Prostate gland (tissue), 2 donors: ENCODE data around the gene WNT3A. TPM values are rescaled to one million over a fixed set of nuclear protein-coding genes. Genes with fewer than 3 reads are reported as not detected.

Experiments used
- DNase-seq: peaks from one replicate; pipeline ENCODE4 v3.0.0-alpha.2; 2019; ENCODE audit warnings: low spot score
- H3K27ac ChIP-seq, 2 donors: fragments of 200-600 bp; sonication (generic); 2 replicates each; pipeline ENCODE4 v1.5.1; 2017 to 2019
- H3K27me3 ChIP-seq: fragments of 200-600 bp; sonication (generic); replicated peaks from 2 replicates; pipeline ENCODE4 v1.5.1; 2019; ENCODE audit not compliant: insufficient read depth
- H3K36me3 ChIP-seq, 2 donors: fragments of 200-600 bp; sonication (generic); 1 replicate in 1 of 2; 2 replicates in 1 of 2; pipeline versions ENCODE4 v1.5.1 to v1.8.1; 2017 to 2019
- H3K4me1 ChIP-seq: fragments of 200-600 bp; sonication (generic); replicated peaks from 2 replicates; pipeline ENCODE4 v1.5.1; 2019
- H3K4me3 ChIP-seq, 2 donors: fragments of 200-600 bp; sonication (generic); 2 replicates each; pipeline ENCODE4 v1.5.1; 2017 to 2019
- H3K9me3 ChIP-seq: fragments of 200-600 bp; sonication (generic); 2 replicates; pipeline ENCODE4 v1.5.1; 2017
- POLR2A ChIP-seq: fragments of 450-650 bp; IDR thresholded peaks from one replicate; pipeline ENCODE4 v1.6.1; 2016; ENCODE audit warnings: antibody characterized with exemption, mild to moderate bottlenecking
- POLR2AphosphoS5 ChIP-seq: sonication (generic); formaldehyde crosslinking; IDR thresholded peaks from one replicate; pipeline ENCODE4 v1.6.1; 2017; ENCODE audit warnings: antibody characterized with exemption
- WGBS: methylation state at CpG from one replicate; pipeline ENCODE4 v1.1.5; 2018; 5-methylcytosine and 5-hydroxymethylcytosine counted together
- intact Hi-C: fragments of 100-400 bp; cut with DNase I; formaldehyde crosslinking; loops from one replicate; pipeline ENCODE4 v1.14.2; 2022
- total RNA-seq, 2 donors: library from RNA; depleted of rRNA; stranded (reverse); fragments of >200 nt; gene quantifications; one replicate each; pipeline ENCODE4 v1.1.0, GENCODE V29; 2016
- TF ChIP-seq, protein P1 (sequence below), 4 experiments: fragments of 200-600 bp in 2 of 4; fragments of 450-650 bp in 2 of 4; sonication (generic) in 2 of 4; IDR thresholded peaks; 1 replicate in 3 of 4; 2 replicates in 1 of 4; pipeline ENCODE4 v1.5.1; 2016 to 2019; ENCODE audit warnings: antibody characterized with exemption in 4 of 4, mild to moderate bottlenecking in 2 of 4, moderate library complexity in 2 of 4

Gene WNT3A
- total RNA-seq, 2 donors from 2014 or later = 2.4 to 4.8 TPM

DNA sequence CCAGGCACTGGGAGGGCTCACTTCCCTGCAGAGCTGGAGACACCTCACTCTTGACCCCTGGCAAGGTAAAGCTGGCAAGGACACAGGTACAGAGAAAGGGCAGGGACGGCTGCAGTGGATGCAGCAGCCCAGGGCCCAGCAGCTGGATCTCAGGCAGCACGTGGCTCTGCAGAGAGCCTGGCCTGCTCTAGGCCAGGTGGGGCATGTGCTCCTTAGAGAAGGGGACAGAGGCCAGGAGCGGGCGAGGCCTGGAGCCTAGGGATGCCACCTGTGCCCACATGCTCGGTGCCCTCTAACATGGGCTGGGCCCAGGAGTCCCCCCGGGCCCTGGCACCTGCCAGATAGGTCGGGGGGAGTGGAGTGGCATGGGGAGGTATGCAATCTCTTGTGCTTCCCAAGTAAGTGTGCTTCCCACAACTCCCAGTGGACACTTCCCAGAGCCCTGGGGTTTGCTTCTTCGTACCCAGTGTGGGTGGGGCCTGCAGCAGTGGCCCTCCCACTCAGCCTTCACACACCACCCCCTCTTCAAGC, 30.0 kb downstream of the WNT3A start:
- 92% methylated on average over 8 of the region's 8 CpGs for WGBS

GRCh38 chr1:228037401-228038386, 30.9 kb downstream of the WNT3A start:
- H3K36me3 ChIP-seq = no peaks in the 10 kb centered on the region
- 20% methylated on average over 71 of the region's 80 CpGs for WGBS
- no peak overlapping the region for H3K27ac ChIP-seq
- H3K27me3 ChIP-seq = peaks cover 5% of the 10 kb centered on the region
- TF ChIP-seq POLR2AphosphoS5 (no peak), POLR2A (no peak)
- TF ChIP-seq, protein P1, sequence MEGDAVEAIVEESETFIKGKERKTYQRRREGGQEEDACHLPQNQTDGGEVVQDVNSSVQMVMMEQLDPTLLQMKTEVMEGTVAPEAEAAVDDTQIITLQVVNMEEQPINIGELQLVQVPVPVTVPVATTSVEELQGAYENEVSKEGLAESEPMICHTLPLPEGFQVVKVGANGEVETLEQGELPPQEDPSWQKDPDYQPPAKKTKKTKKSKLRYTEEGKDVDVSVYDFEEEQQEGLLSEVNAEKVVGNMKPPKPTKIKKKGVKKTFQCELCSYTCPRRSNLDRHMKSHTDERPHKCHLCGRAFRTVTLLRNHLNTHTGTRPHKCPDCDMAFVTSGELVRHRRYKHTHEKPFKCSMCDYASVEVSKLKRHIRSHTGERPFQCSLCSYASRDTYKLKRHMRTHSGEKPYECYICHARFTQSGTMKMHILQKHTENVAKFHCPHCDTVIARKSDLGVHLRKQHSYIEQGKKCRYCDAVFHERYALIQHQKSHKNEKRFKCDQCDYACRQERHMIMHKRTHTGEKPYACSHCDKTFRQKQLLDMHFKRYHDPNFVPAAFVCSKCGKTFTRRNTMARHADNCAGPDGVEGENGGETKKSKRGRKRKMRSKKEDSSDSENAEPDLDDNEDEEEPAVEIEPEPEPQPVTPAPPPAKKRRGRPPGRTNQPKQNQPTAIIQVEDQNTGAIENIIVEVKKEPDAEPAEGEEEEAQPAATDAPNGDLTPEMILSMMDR (IDR thresholded peaks at IDR 0.05) = no peak
- no peak for DNase-seq
- H3K4me3 ChIP-seq = peak overlapping the region in 1 of 2 donors; percentile 3
- H3K9me3 ChIP-seq = no peaks in the 10 kb centered on the region
- intact Hi-C loops = no loop called here
- H3K4me1 ChIP-seq = no peaks in the 10 kb centered on the region

More for the DNA sequence above, 30.0 kb downstream of the WNT3A start:
- no peaks in the 10 kb centered on the region for H3K4me1 ChIP-seq
- TF ChIP-seq POLR2AphosphoS5 = no peak
- TF ChIP-seq, protein P1 (IDR thresholded peaks at IDR 0.05) = no peak
- no peak for TF ChIP-seq POLR2A
- H3K9me3 ChIP-seq = no peaks in the 10 kb centered on the region
- H3K27me3 ChIP-seq = peaks cover 5% of the 10 kb centered on the region
- H3K4me3 ChIP-seq = no peak overlapping the region
- no peak overlapping the region for H3K27ac ChIP-seq
- H3K36me3 ChIP-seq = no peaks in the 10 kb centered on the region
- intact Hi-C loops = no loop called here
- no peak for DNase-seq

DNA sequence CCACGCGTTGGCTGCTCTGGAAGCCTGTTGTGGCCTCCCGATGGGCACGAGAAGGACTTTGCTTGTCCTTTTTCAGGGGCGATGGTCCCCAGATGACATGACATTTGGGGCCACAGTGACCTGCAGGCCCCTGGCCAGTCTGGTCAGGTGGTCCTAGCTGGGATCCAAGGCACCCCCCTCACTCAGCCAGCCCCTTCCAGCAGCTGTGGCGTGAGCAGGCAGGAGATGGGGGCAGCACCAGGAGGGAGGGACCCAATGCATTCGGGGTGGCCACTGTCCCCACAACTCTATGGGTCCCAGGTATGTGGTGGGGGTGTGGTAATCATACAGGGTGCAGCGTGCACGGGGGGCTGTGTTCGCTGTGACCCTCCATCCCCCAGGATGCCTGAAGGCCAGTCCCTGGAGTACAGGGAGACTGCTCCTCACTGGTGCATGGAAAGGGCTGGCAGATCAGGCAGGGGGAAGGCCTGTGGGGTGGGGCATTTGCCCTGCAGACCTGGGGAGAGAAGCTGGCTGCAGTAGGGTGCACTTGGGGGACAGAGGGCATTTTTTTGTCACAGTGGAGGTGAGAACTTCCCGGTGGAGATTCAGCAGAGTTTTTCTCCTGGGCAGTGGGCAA, 31.7 kb downstream of the WNT3A start:
- Histone ChIP-seq H3K27me3 (peaks cover 5% of the 10 kb centered on the region), H3K9me3 (no peaks in the 10 kb centered on the region), H3K4me3 (no peak overlapping the region), H3K4me1 (no peaks in the 10 kb centered on the region), H3K36me3 (no peaks in the 10 kb centered on the region), H3K27ac (no peak overlapping the region)
- no peak for TF ChIP-seq POLR2A
- TF ChIP-seq, protein P1 (IDR thresholded peaks at IDR 0.05) = no peak
- TF ChIP-seq POLR2AphosphoS5 = no peak
- DNase-seq = no peak
- 94% methylated on average over 10 of the region's 11 CpGs for whole genome bisulfite sequencing
- intact Hi-C loops = no loop called here

GRCh38 chr1:228039006-228039903, 32.5 kb downstream of the WNT3A start:
- Histone ChIP-seq H3K27ac (no peak overlapping the region), H3K4me3 (no peak overlapping the region), H3K27me3 (peaks cover 5% of the 10 kb centered on the region), H3K9me3 (no peaks in the 10 kb centered on the region), H3K4me1 (no peaks in the 10 kb centered on the region), H3K36me3 (no peaks in the 10 kb centered on the region)
- WGBS = 86% methylated on average over 8 of the region's 8 CpGs
- intact Hi-C loops = no loop called here
- no peak for DNase-seq
- no peak for TF ChIP-seq POLR2AphosphoS5
- no peak for TF ChIP-seq POLR2A
- TF ChIP-seq, protein P1 (IDR thresholded peaks at IDR 0.05) = no peak
